HG03575 (cell line): Measurements from ENCODE around the gene RRP8.

ENCODE experiments used
- ATAC-seq: cut with Tn5 transposase; IDR thresholded peaks from one replicate; pipeline ENCODE4 v1.9.1; 2021; ENCODE audit not compliant: unreplicated experiment, insufficient number of reproducible peaks, low FRiP score; ENCODE audit errors: extremely low read depth

RRP8 gene

DNA sequence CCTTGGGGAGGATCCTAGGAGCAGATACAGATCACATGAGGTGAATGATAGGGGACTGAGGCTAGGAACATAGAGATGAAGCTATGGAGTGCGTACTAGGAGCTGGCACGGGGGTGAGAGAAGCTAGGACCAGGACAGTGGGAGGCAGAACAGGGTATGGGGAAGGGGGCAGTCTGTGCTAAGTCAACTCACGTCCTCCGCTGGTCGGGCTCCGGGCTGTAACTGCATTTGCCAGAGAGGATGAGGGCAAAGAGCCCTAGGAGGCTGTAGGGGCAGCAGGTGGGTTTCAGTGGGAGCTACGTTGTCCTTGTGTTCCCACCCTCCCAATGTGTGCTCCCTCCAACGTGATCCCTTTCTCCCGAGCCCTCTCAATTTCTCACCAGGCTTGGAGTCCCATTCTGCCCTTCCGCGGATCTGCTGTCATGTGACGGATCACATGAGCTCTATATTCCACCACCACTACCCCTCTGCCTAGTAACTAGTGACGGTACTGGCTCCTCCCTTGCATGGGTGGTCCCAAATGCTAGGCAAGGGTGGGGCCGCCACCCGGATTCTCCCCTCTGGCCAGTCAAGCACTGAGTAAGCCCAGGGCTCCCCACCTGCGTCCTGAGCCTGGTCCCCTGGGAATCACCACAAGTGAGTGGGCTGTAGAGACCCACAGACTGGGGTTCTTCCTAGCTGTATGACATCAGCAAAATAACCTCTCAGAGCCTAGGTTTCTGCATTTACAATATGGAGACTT, 15.8 kb upstream of the RRP8 start, which contains the start of gene TPP1:
Gene TPP1 (minus strand): TSS at position 419 of the 742 bp plus-strand sequence. CDS start 22 bp downstream, at position 397.
- ATAC-seq = peak; percentile 95

DNA sequence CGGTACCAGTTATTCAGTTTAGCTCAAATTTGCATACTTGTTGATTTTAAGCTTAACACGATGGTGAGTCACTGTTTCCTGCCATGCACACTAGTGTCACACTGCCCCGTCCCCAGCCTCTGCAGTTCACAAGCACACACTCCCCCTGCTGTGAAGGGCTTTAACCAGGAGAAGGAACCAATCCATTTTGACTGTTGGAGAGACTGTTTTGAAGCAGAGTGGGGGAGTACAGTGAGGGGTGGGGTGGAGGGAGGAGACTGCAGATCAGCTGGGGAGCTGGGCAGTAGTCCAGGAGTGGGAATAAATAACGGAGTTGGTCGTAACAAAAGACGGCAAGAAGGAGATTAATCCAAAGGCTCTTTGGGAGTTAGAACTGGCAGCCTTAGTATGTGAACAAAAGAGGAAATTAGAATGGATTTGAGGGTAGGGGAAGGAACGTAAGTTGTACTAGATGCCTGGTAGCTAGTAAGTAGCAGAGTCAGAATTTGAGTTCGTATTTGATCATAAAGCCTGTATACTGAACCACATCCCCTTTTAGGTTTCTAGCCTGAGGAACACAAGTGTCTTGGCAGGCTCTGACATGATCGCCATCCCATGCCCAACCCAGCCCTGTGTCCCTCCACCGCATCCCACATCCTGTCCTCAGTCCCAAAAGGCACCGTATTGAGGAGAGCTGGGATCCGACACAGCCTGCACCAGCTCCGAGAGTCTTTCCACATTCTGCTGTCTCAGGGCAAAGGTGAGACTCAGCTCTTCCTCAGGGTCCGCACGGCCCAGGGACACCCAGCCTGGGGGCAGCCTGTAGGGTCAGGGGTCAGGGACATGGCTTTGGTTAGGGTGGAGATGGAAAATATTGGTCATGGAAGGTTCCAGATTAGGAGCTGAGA, 14.9 kb upstream of the RRP8 start:
- ATAC-seq = no peak

DNA sequence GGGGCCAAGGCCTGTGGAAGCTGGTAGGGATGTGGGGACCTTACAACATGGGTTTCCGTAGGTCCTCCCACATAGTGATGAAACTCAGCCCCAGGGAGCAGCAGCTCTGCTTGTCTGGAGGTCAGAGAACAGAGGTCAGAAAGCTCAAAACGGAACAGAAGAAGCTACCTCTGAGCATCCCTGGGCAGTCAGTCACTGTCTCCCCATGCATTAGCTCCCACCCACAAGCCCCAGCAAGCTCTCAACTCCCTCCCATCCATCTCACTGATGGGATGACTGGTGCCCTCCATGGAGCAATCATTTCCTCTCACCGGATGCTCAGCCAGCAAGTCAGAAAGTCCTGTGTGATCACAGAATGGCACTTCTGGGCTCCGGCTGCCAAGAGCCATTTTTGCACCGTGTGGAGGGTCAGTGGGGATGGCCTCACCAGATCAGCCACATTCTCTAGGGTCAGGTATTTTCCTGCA, 13.9 kb upstream of the RRP8 start:
- no peak for ATAC-seq

DNA sequence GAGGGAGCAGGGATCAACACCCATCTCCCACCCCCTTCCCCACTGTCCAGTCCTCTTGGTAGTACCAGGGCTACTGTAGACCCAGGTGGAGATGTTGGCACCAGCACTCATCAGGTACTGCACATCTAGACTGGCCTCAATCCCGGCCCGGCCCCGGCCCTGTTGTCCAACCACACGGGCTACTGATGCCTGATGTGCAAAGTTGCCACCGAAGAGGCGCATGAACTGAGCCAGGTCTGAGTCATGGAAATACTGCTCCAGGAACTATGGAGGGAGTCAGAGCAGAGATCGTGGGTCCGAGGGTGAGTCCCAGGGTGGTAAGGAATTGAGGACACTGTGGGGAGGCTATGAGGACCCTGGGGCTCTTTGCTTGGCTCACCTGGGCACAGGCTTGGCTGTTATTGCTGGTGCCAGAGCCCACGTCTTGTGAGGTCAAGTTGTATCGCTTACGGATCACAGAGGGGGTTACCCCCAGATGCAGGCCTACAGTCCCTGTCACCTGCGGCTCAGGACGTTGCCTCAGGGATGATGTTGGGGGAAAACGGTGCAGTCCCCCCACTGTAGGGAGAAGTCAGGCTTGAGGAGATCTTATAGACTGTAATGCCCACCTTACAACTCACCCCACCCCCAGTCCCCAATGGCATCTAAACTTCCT, 13.3 kb upstream of the RRP8 start:
- no peak for ATAC-seq

DNA sequence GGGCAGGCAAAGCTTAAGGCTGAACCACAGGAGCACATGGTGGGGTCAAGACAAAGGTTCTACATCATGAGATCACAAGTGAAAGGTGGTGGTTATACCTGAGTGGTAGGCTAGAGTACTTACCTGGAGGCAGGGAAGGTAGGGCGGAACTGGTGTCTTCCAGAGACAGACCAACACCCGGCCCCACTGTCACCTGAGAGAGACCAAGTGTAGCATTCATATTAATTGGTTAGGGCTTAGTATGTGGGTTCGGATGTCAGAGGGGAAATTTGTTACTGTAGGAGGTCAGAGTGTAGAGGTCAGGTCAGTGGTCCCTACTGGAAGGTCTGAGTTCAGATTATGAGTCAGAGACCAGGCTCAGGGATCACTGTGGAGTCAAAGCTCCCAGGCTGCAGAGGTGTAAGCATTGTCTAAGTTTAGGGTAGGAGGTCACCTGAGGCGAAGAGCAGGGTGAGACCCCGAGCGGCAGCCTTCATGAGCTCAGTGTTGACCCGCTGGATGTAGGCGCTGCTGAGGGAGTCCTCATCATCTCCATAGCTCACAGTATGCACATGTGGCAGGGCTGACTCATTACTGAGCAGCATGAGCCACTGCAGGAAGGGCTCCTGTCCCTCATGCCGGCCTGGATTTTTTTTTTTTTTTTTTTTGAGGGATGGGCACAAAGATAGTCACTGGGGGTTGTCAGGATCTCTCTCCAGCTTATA, 12.6 kb upstream of the RRP8 start:
- ATAC-seq = no peak

DNA sequence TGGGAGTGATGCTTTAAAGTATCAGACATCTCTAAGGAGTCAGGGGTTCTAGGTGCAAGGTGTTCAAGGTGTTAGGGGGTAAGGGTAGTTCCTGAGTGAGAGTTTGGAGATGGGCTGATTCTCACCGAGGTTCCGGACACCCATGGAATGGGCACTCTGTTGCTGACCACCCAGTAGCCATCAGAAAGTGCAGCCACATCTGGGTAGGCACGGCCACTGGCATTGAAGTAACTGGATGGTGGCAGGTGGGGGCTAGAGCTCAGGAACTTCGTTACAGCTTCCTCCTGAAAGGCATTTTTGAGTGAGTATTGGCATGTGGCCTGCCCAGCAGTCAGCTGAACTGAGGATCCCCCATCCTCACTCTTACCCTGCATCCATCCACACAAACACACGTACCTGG, 11.6 kb upstream of the RRP8 start:
- no peak for ATAC-seq

DNA sequence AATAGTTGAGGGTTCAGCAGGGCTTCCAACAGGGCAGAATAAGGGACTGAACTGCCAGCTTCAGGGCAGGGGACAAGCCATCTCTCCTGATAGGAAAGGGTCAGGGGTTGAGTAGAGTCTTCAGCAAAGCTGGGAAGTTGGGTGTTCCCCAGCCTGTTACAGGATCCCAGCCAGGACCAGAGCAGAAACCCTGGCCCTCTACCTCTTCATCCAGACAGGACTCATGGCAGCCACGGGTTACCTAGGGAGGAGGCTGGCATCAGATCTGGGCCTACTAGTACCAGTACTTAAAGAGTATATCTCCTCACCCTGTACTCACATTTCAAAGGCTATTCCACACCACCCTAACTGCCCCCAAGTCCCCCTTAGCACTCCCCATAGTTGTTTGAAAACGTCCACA, 11.0 kb upstream of the RRP8 start:
- ATAC-seq = no peak

DNA sequence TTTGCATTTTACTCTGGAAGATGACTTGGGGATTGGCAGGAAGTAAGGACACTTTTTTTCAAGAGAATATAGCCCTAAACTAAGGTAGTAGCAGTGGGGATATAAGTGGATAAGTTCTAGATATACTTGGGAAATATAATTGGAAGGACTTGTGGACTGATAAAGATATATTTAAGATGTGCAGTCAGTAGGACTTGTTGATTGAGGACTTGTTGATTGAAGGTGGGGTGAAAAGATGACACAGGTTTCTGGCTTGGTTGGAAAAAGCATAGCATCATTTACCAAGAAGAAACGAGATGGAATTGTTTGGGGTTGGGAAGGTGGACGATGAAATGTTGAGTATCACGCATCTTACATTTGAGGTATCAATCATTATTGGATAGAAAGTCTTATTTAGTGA, 10.1 kb upstream of the RRP8 start:
- ATAC-seq = no peak

DNA sequence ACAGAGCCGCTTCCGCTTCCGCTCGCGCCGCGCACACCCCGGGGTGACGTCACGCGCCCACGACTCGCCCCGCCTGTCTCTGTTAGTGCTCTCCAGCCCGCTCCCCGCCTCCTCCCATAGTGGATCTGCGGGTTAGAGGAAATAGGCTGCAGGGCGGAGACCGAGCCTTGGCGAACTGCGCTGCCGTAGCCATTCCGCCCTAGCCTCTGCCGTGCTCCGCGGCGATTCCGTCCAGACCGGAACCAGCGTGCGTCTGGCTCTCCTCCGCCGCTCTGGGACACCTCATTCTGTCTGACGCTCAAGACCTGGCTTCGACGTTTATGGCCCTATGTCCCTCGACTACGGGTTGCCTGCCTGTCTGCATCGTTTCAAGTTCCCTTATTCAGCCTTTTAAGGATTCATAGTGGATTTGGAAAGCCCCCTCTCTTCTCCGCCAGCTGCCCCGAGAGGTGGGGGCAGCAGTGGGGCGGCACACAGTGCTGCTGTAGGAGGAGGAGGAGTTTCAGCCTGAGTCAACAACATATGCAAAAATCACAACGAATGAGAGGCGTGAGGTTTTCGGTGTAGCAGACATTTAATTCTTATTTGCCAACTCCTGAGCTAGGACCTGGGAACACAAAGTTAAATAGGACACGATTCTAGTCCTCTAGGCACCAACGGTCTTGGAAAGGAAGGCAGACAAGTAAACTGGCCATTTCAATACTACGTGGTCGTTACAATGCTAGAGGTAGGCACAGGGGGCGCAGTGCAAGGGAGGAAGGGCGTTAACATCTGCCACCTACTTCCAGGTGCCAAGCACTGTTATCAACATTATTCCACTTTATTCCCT, 9.0 kb upstream of the RRP8 start, which contains the start of gene TAF10:
Gene TAF10 (minus strand): TSS at position 4 of the 829 bp plus-strand sequence. CDS start 27 bp downstream, outside the sequence.
- ATAC-seq = peak; percentile 51

DNA sequence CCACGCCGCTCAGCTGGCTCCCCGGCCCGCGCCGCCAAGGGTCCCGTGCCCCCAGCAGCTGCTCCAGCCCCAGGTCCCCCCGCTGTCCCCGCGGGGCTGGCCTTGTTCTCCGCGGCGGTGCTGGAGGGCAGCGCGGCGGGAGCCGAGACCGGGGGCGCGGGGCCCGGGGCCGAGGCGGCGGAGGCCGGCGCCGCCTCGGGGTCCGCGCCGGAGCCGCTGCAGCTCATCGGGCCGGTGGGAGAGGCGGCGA, 8.5 kb upstream of the RRP8 start:
- no peak for ATAC-seq

DNA sequence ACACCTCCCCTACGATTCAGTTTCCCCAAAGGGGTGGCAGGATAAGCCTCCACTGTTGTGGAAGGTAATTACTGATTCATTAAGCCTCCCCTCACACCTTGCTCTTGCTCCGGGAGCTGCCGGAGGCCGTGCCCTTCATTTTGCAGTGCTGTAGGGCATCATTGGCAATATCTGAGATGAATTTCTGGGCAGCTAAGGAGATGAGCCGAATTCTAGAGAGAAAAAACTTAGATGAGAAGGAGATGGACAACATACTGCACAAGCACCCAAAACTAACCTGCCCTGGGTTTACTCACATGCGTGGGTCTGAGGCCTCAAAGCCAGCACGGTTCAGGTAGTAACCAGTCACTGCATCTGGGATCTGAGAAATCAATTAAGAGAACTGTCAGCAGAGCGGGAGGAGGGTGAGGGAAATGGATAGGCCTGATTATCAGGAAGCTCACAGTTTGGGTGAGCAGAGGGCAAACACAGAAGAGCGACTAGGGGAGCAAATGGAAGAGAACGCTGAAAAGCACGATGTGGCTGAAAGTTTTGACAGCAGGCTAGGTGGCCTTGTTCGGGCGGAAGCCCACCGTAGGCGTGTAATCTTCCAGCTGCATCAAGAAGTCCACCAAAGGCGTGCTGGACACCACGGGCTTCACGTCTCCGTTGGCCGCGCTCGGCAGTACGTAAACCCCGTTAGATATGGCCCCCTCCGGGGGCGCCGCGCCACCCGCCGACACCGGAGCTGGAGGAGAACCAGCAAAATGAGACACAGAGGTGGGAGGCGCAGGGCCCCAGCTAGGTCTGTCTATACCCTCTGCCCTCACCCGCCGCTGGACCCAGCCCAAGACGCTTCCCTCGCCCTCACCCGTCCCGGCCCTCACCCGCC, 7.9 kb upstream of the RRP8 start:
- ATAC-seq = no peak

DNA sequence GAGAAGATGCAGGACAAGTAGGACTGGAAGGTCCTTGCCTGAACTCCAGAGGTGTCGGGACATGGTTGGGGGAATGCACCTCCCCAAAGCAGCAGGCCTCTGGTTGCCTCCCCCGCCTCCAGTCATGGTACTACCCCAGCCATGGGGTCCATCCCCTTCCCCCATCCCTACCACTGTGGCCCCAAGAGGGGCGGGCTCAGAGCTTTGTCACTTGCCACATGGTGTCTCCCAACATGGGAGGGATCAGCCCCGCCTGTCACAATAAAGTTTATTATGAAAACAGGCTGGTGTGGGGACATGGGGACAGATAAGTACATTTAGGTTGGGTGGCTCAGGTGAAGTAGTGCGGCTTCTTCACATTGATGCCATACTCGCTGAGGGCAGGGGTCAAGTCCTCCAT, 7.2 kb upstream of the RRP8 start:
- ATAC-seq = no peak

DNA sequence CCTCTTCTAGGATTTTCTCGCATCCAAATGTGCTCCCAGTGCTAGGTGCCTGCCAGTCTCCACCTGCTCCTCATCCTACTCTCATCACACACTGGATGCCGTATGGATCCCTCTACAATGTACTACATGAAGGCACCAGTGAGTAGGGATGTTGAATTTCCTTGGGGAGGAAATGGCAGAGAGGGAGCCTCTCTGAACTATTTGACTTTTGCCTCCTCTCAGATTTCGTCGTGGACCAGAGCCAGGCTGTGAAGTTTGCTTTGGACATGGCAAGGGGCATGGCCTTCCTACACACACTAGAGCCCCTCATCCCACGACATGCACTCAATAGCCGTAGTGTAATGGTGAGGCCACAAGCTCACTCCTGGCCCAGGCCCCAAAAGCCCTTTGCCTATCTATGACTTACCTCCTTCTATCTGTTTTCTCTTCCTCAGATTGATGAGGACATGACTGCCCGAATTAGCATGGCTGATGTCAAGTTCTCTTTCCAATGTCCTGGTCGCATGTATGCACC, 6.1 kb upstream of the RRP8 start:
- no peak for ATAC-seq

DNA sequence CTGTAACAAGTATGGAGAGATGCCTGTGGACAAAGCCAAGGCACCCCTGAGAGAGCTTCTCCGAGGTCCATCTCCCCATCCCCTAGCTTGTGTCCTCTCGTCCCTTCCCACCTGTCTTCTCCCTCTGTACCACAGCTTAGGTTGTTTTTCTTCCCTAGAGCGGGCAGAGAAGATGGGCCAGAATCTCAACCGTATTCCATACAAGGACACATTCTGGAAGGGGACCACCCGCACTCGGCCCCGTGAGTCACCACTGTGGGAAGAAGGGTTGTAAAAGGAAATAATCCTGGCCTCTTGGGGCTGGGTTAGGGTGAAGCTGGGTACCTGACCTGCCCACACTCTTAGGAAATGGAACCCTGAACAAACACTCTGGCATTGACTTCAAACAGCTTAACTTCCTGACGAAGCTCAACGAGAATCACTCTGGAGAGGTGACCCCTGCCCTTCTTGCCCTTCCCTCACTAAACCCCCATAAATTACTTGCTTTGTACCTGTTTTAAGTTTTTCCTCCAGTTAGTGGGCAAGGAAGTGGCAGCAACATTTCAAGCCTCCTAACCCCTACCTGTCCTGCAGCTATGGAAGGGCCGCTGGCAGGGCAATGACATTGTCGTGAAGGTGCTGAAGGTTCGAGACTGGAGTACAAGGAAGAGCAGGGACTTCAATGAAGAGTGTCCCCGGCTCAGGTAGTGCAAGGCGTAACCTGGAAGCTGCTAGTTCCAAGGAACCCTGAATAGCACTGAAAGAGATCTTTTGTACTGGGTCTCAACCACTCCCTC, 5.5 kb upstream of the RRP8 start:
- no peak for ATAC-seq

DNA sequence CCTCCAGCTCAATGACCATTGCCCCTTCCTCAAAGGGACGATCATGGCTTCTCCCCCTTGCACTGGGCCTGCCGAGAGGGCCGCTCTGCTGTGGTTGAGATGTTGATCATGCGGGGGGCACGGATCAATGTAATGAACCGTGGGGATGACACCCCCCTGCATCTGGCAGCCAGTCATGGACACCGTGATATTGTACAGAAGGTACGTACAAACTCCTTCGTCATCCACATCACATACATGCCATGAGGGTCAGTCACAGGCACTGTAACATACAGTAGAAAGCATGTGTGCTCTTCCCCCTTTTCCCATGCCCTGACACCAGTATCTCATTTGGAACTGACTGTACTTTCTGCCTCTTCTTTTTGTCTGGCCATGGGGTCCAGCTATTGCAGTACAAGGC, 4.6 kb upstream of the RRP8 start:
- ATAC-seq = no peak

DNA sequence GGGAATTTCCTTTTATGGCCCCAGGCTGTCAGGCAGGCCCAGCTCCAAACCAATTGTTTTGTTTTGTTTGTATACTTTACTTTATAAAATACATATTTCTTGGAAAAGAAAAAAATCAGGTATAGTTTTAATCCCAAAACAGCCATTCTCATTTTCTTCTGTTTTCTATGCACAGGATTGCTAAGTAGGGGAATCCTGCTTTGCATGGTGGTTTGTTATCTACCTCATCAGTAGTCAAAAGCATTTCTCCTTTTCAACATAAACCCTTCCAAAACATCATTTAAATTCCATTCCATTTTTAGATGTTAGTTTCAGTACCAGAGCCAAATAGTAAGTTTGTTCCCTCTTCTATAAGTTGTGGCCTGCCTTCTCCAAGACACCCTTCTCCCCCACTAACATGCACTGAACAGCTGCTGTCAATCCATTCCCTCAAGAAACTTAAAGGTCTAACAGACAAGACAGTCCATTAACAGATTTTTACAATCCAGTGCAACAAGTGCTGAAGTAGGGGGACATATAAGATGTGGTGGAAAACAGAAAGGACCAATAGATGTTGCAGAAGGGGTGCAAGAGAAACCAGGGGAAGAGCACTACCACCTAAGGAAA, 3.9 kb upstream of the RRP8 start:
- ATAC-seq = no peak
